ENCODE results near the gene ATP1A3. TPM values are rescaled to one million over a fixed set of nuclear protein-coding genes. Genes with fewer than 3 reads are reported as not detected.
A peak's percentile ranks its signal among the peaks of the same experiment; 100 is the strongest.

ATP1A3 gene
- total RNA-seq, 1 experiment from 2014 or later, result 4.0 TPM

DNA sequence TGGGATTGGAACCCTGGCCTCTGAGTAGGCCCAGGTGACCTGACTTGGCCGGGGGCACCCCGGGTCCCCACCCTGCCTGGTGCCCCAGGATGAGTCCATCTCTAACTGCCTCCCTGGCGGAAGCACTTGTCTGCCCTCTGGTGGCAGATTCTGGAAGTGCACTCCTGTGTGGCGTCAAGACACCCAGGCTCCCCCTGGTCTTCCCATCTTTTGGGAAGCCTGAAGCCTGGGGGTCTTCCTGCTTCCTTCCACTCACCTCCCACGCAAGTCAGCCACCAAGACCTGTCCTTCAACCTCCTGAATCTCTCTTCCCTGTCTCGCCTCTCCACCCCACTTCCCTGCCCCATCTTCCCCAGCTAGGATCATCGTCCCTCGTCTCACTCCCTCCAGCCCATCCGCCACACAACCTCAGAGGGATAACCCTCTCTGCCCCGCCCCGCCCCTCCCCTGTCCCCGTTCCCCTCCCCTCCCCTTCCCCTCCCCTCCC, 42.3 kb downstream of the ATP1A3 start:
- no peaks in the 10 kb centered on the region for H3K36me3 ChIP-seq (ENCODE audit: low read depth, low read length)
- no peaks in the 10 kb centered on the region for H3K79me2 ChIP-seq (ENCODE audit: low read length)
- ATAC-seq (peak; percentile 90), DNase-seq (peak; percentile 87)
- no peaks in the 10 kb centered on the region for H3F3A ChIP-seq (ENCODE audit: low read length, unreplicated experiment)
- CTCF ChIA-PET, result no interaction called here
- H3K4me1 ChIP-seq (ENCODE audit: insufficient read depth, low read length), result no peaks in the 10 kb centered on the region
- no TSS peak for BruUV-seq (replicated peaks)
- H3K9me2 ChIP-seq (replicated peaks; ENCODE audit: low read length), result no peaks in the 10 kb centered on the region
- H2AFZ ChIP-seq (ENCODE audit: low read length), result peak overlapping the region; percentile 70; the same call in 1 of the 2 replicates
- H3K4me3 ChIP-seq (ENCODE audit: low read length), result no peak overlapping the region
- H3K27me3 ChIP-seq (ENCODE audit: low read length), result no peaks in the 10 kb centered on the region
- H3K27ac ChIP-seq (ENCODE audit: low read length), result no peak overlapping the region
- H3K9ac ChIP-seq (ENCODE audit: low read length), result no peak overlapping the region
- POLR2A ChIA-PET (ENCODE audit: unreplicated experiment), result no interaction called here
- H4K20me1 ChIP-seq (ENCODE audit: low read length), result no peaks in the 10 kb centered on the region
- H3K4me2 ChIP-seq (ENCODE audit: low read length), result peak overlapping the region; percentile 67
- no peaks in the 10 kb centered on the region for H3K9me3 ChIP-seq (ENCODE audit: low read length)
- intact Hi-C loops (cut with micrococcal nuclease), result loop anchor here (10.0 kb wide), 1 partner anchor 157 kb away; the partner anchor contains the start of gene CEACAM3
- TF ChIP-seq EZH2 (IDR thresholded peaks at IDR 0.05; ENCODE audit: low read length, unreplicated experiment) (no peak), EZH2phosphoT487 (IDR thresholded peaks at IDR 0.05; ENCODE audit: borderline replicate concordance, low read length) (no peak)
- TF ChIP-seq, protein P1, sequence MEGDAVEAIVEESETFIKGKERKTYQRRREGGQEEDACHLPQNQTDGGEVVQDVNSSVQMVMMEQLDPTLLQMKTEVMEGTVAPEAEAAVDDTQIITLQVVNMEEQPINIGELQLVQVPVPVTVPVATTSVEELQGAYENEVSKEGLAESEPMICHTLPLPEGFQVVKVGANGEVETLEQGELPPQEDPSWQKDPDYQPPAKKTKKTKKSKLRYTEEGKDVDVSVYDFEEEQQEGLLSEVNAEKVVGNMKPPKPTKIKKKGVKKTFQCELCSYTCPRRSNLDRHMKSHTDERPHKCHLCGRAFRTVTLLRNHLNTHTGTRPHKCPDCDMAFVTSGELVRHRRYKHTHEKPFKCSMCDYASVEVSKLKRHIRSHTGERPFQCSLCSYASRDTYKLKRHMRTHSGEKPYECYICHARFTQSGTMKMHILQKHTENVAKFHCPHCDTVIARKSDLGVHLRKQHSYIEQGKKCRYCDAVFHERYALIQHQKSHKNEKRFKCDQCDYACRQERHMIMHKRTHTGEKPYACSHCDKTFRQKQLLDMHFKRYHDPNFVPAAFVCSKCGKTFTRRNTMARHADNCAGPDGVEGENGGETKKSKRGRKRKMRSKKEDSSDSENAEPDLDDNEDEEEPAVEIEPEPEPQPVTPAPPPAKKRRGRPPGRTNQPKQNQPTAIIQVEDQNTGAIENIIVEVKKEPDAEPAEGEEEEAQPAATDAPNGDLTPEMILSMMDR (conservative IDR thresholded peaks at IDR 0.05; ENCODE audit: low read depth, low read length), result peak; percentile 88

DNA sequence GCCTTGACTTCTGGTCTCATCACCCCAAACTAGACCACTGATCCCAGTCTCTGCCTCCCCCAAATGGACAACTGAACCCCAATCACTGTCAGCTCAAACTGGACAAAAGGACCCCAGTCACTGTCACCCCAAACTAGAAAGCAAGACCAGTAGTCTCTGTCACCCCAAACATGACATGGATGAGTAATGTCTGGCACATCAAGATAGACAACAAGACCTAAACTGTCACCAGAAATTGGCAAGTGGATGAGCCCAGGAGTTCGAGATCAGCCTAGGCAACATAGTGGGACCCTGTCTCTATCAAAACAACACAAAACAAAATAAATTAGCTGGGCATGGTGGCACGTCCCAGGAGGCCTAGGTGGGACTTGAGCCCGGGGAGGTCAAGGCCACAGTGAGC, 46.9 kb downstream of the ATP1A3 start:
- ChIA-PET CTCF (no interaction called here), POLR2A (ENCODE audit: unreplicated experiment) (no interaction called here)
- Histone ChIP-seq H3K9ac (ENCODE audit: low read length) (no peak overlapping the region), H3K4me2 (ENCODE audit: low read length) (no peak overlapping the region), H3K4me1 (ENCODE audit: insufficient read depth, low read length) (no peaks in the 10 kb centered on the region), H3K79me2 (ENCODE audit: low read length) (no peaks in the 10 kb centered on the region), H3K4me3 (ENCODE audit: low read length) (no peak overlapping the region), H3K27ac (ENCODE audit: low read length) (no peak overlapping the region), H3K9me3 (ENCODE audit: low read length) (no peaks in the 10 kb centered on the region), H3K27me3 (ENCODE audit: low read length) (no peaks in the 10 kb centered on the region), H2AFZ (ENCODE audit: low read length) (no peak overlapping the region), H3K36me3 (ENCODE audit: low read depth, low read length) (no peaks in the 10 kb centered on the region), H4K20me1 (ENCODE audit: low read length) (no peaks in the 10 kb centered on the region), H3F3A (ENCODE audit: low read length, unreplicated experiment) (no peaks in the 10 kb centered on the region), H3K9me2 (replicated peaks; ENCODE audit: low read length) (no peaks in the 10 kb centered on the region)
- DNase-seq (no peak), ATAC-seq (no peak)
- BruUV-seq (replicated peaks), result no TSS peak
- no peak for TF ChIP-seq EZH2phosphoT487 (IDR thresholded peaks at IDR 0.05; ENCODE audit: borderline replicate concordance, low read length)
- TF ChIP-seq, protein P1 (conservative IDR thresholded peaks at IDR 0.05; ENCODE audit: low read depth, low read length), result no peak
- TF ChIP-seq EZH2 (IDR thresholded peaks at IDR 0.05; ENCODE audit: low read length, unreplicated experiment), result no peak
- intact Hi-C loops (cut with micrococcal nuclease), result no loop called here

DNA sequence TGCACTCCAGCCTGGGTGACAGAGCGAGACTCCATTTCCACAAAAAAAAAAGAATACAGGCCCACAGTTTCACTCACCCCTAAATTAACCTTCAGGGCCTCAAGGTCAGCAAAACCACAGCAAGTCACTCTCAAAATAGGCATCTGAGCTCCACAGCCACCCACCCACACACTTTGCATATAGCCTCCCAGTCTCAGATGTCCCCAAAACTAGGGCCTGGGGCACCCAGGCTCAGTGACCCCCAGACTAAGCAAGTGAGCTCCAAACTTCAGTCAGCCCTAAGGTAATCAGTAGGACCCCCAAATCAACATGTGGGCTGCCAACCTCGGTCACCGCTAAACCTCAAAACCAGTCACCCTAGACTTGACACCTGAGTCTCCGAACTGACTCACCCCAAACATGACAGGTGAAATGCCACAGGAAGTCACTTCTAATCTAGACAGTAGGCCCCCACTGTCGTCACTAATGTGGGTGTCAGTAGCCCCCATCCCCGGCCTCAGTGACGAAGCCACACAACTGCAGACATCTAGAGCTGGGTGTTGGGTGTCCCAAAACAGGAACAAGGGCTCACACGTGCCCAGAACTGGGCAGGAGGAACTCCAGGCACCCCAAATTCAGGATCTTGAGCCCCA, 48.8 kb downstream of the ATP1A3 start:
- no peaks in the 10 kb centered on the region for H3K36me3 ChIP-seq (ENCODE audit: low read depth, low read length)
- H3K9me3 ChIP-seq (ENCODE audit: low read length), result no peaks in the 10 kb centered on the region
- POLR2A ChIA-PET (ENCODE audit: unreplicated experiment), result no interaction called here
- H3K9ac ChIP-seq (ENCODE audit: low read length), result no peak overlapping the region
- no peak for ATAC-seq
- H3F3A ChIP-seq (ENCODE audit: low read length, unreplicated experiment), result no peaks in the 10 kb centered on the region
- CTCF ChIA-PET, result no interaction called here
- H3K9me2 ChIP-seq (replicated peaks; ENCODE audit: low read length), result no peaks in the 10 kb centered on the region
- H3K27ac ChIP-seq (ENCODE audit: low read length), result no peak overlapping the region
- H3K4me2 ChIP-seq (ENCODE audit: low read length), result no peak overlapping the region
- no peak for TF ChIP-seq EZH2phosphoT487 (IDR thresholded peaks at IDR 0.05; ENCODE audit: borderline replicate concordance, low read length)
- intact Hi-C loops (cut with micrococcal nuclease), result no loop called here
- H3K79me2 ChIP-seq (ENCODE audit: low read length), result no peaks in the 10 kb centered on the region
- no peak overlapping the region for H3K4me3 ChIP-seq (ENCODE audit: low read length)
- H3K4me1 ChIP-seq (ENCODE audit: insufficient read depth, low read length), result no peaks in the 10 kb centered on the region
- DNase-seq, result no peak
- no peaks in the 10 kb centered on the region for H3K27me3 ChIP-seq (ENCODE audit: low read length)
- BruUV-seq (replicated peaks), result no TSS peak
- no peak overlapping the region for H2AFZ ChIP-seq (ENCODE audit: low read length)
- no peaks in the 10 kb centered on the region for H4K20me1 ChIP-seq (ENCODE audit: low read length)

Measured in PC-3 (cell line).